Heart left ventricle (tissue), 16 donors: ENCODE measurements around the gene RUVBL2. TPM values are rescaled to one million over a fixed set of nuclear protein-coding genes. Genes with fewer than 3 reads are reported as not detected.
A peak's percentile ranks its signal among the peaks of the same experiment; 100 is the strongest.

ENCODE experiments used
- ATAC-seq, 4 donors: fragments of 200-7000 bp; cut with Tn5 transposase; one replicate each; pipeline ENCODE4 v1.9.1; 2020 to 2022; ENCODE audit warnings: moderate library complexity in 4 of 4, mild to moderate bottlenecking in 3 of 4, moderate number of reproducible peaks in 1 of 4
- DNase-seq, 5 donors: peaks; one replicate each; pipeline ENCODE4 v3.0.0-alpha.2; 2020
- H3K27ac ChIP-seq, 12 donors: fragments of 200-600 bp; sonication (generic) in 4 of 12; one replicate each; pipeline versions ENCODE4 v1.5.0 to v1.8.0; 2016 to 2022; ENCODE audit warnings: mild to moderate bottlenecking in 2 of 12
- H3K27me3 ChIP-seq, 9 donors: fragments of 200-600 bp; sonication (generic) in 2 of 9; one replicate each; pipeline versions ENCODE4 v1.5.1 to v1.8.0; 2016 to 2022; ENCODE audit warnings: mild to moderate bottlenecking in 3 of 9
- H3K36me3 ChIP-seq, 9 donors: fragments of 200-600 bp; sonication (generic) in 2 of 9; one replicate each; pipeline versions ENCODE4 v1.5.0 to v1.8.0; 2018 to 2022; ENCODE audit warnings: mild to moderate bottlenecking in 2 of 9
- H3K4me1 ChIP-seq, 12 donors: fragments of 200-600 bp; sonication (generic) in 4 of 12; one replicate each; pipeline versions ENCODE4 v1.5.0 to v1.8.0; 2016 to 2022; ENCODE audit warnings: mild to moderate bottlenecking in 3 of 12
- H3K4me3 ChIP-seq, 12 donors: fragments of 200-600 bp; sonication (generic) in 4 of 12; one replicate each; pipeline versions ENCODE4 v1.5.0 to v1.8.0; 2017 to 2022; ENCODE audit warnings: mild to moderate bottlenecking in 9 of 12, moderate library complexity in 4 of 12
- H3K9me3 ChIP-seq, 12 donors: fragments of 200-600 bp; sonication (generic) in 4 of 12; one replicate each; pipeline versions ENCODE4 v1.5.0 to v1.8.0; 2016 to 2022; ENCODE audit warnings: mild to moderate bottlenecking in 1 of 12
- POLR2A ChIP-seq, 2 donors: fragments of 450-650 bp; IDR thresholded peaks; one replicate each; pipeline ENCODE4 v1.6.1; 2017; ENCODE audit warnings: antibody characterized with exemption in 2 of 2, mild to moderate bottlenecking in 2 of 2, moderate library complexity in 2 of 2
- WGBS, 4 donors: extraction: QIAGEN DNeasy Blood & Tissue Kit in 2 of 4; methylation state at CpG; one replicate each; pipeline versions ENCODE4 v1.1.5 to v1.1.7; 2013 to 2018; 5-methylcytosine and 5-hydroxymethylcytosine counted together
- intact Hi-C, 10 donors: fragments of 100-400 bp; cut with DNase I; formaldehyde crosslinking; loops; one replicate each; pipeline versions ENCODE4 v1.11.1 to v1.14.2; 2022
- polyA plus RNA-seq, 2 donors: library from polyadenylated mRNA; stranded (reverse); fragments of 200-250 nt; gene quantifications; one replicate each; pipeline ENCODE4 v1.2.3, GENCODE V29; 2013
- total RNA-seq, 9 donors: library from RNA; depleted of rRNA in 2 of 9; stranded (reverse); fragments of >200 nt in 2 of 9; fragmentation: NEBNext Ultra II Directional in 3 of 9; extraction: Animal tissue kit (Norgen Biotek cat#: 25700) in 3 of 9; gene quantifications; one replicate each; pipeline versions ENCODE4 v1.1.0 to v1.2.4, GENCODE V29; 2016 to 2023
- TF ChIP-seq, protein P1 (sequence below), 12 donors: fragments of 200-600 bp; sonication (generic) in 4 of 12; IDR thresholded peaks; one replicate each; pipeline versions ENCODE4 v1.5.0 to v1.8.0; 2018 to 2022; ENCODE audit warnings: antibody characterized with exemption in 12 of 12, mild to moderate bottlenecking in 5 of 12
- donor health status: ischemic (EF 13 %, LVEDD 7.1; RV severe dilation, severe dysfunction).
- donor health status: healthy with polysubstance abuse.
- donor health status: DM: no; HTN: yes; CAD: no.
- donor health status: DM: no; HTN: no; CAD: no.
- donor health status: ischemic (EF 25% LVEDD 6.9; RV normal size, moderate dysfunction).
- donor health status: ischemic (EF 25% LVEDD 5.7; RV mildly dilated, moderate dysfunction).
- donor health status: healthy.
- donor health status: DM: yes; HTN: yes; CAD: no.
- donor health status: ischemic (EF 35%, LVEDD 5.7; RV mildly dilated, moderate dysfunction).
- donor health status: nonischemic (EF 11% LVEDD 7.7; RV severe dilation, severe dysfunction).
- donor health status: DM: yes; HTN: yes; CAD: no.
- donor health status: PGD.
- donor health status: ischemic (EF 29% LVEDD 5.4; RV normal size, mild dysfunction).
- donor health status: nonischemic (EF 23%, LVEDD 6.1; RV moderate dilation, normal function).

The RUVBL2 gene
- total and polyA plus RNA-seq, 11 donors, result 41.4 to 109 (median 54.7) TPM

DNA sequence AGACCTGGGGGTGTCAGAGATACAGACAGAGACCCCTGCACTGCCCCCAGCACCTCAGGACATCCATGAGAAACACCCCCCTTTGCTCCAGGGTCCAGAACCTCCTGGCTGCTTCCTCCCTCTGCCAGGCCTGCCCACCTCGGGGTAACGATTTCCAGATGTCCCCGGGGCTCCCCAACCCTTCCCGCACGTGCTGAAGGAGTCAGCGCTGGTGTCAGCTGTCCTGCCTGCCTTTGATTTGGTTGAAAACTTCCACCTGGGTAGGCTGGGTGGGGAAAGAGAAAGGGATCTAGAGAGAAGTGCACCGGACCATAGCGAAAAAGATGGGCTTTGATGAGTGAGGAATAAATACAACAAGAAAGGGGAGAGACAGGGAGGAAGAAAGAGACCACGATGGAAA is 65.4 kb downstream of the RUVBL2 start:
- H3K27me3 ChIP-seq, result peaks cover 0 to 50% (median 6%) of the 10 kb centered on the region in 9 donors
- intact Hi-C loops, result no loop called here

DNA sequence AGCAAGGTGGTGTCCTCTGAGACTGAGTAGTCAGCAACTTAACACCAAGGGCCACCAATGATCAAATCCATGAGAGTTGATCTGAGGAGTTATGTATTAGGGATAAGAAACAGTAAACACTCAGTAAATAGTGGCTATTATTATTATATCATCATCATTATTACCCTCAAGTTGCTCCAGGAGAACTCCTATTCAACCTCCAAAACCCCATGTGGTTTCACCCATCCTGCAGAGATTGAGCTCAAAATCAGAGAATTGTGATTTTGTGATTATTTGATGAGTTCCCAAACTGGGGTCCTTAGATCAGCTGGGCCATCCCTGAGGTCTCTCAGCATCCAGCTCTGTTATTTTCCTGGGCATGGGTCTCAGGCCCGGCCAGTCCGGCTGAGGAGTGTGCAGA is 67.3 kb downstream of the RUVBL2 start:
- Histone ChIP-seq H3K36me3 (no peaks in the 10 kb centered on the region), H3K4me1 (peaks cover 0 to 33% (median 16%) of the 10 kb centered on the region in 12 donors), H3K27ac (no peak overlapping the region), H3K4me3 (no peak overlapping the region), H3K27me3 (peaks cover 0 to 62% (median 20%) of the 10 kb centered on the region in 9 donors), H3K9me3 (no peaks in the 10 kb centered on the region)
- intact Hi-C loops, result no loop called here
- WGBS, 4 donors, result 90 to 100% (median 97%) methylated on average over 2 of the region's 2 CpGs
- ATAC-seq (no peak), DNase-seq (no peak)
- TF ChIP-seq, protein P1, sequence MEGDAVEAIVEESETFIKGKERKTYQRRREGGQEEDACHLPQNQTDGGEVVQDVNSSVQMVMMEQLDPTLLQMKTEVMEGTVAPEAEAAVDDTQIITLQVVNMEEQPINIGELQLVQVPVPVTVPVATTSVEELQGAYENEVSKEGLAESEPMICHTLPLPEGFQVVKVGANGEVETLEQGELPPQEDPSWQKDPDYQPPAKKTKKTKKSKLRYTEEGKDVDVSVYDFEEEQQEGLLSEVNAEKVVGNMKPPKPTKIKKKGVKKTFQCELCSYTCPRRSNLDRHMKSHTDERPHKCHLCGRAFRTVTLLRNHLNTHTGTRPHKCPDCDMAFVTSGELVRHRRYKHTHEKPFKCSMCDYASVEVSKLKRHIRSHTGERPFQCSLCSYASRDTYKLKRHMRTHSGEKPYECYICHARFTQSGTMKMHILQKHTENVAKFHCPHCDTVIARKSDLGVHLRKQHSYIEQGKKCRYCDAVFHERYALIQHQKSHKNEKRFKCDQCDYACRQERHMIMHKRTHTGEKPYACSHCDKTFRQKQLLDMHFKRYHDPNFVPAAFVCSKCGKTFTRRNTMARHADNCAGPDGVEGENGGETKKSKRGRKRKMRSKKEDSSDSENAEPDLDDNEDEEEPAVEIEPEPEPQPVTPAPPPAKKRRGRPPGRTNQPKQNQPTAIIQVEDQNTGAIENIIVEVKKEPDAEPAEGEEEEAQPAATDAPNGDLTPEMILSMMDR (IDR thresholded peaks at IDR 0.05), result no peak

More for the DNA sequence above, 65.4 kb downstream of the RUVBL2 start:
- H3K4me1 ChIP-seq, result peaks cover 0 to 24% (median 10%) of the 10 kb centered on the region in 12 donors
- ATAC-seq (no peak), DNase-seq (no peak)
- H3K9me3 ChIP-seq, result no peaks in the 10 kb centered on the region
- H3K4me3 ChIP-seq, result no peak overlapping the region
- TF ChIP-seq, protein P1 (IDR thresholded peaks at IDR 0.05), result no peak
- no peak for TF ChIP-seq POLR2A (IDR thresholded peaks at IDR 0.05)
- 62 to 66% (median 63%) methylated on average over 9 of the region's 9 CpGs for WGBS, 4 donors
- H3K27ac ChIP-seq, result no peak overlapping the region
- H3K36me3 ChIP-seq, result no peaks in the 10 kb centered on the region

DNA sequence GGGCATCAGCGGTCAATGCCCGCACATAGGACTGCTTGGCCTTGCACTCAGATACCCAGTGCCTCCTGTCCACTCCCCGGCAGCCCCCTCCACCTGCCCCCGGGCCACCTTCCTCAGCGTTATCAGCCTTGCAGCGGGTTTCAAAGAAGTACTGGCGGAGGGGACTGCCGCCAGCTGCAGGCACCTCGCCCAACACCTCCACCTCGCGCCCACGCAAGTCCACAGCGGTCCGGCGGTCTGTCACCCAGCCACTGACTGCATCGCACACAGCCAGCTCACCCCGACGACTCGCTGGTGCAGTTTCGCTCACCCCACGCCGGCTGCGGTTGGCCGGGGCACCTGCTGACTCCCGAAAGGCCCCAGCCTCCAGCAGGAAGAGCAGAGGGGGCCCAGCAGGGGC is 67.8 kb downstream of the RUVBL2 start:
- Histone ChIP-seq H3K4me3 (no peak overlapping the region), H3K27me3 (peaks cover 0 to 64% (median 20%) of the 10 kb centered on the region in 9 donors), H3K36me3 (no peaks in the 10 kb centered on the region), H3K9me3 (no peaks in the 10 kb centered on the region), H3K27ac (no peak overlapping the region), H3K4me1 (peaks cover 0 to 29% (median 16%) of the 10 kb centered on the region in 12 donors)
- no peak for DNase-seq
- 75 to 84% (median 79%) methylated on average over 18 to 25 of the region's 25 CpGs for WGBS, 4 donors
- TF ChIP-seq, protein P1 (IDR thresholded peaks at IDR 0.05), result no peak
- TF ChIP-seq POLR2A (IDR thresholded peaks at IDR 0.05), result no peak
- no peak for ATAC-seq
- intact Hi-C loops, result no loop called here

GRCh38 chr19:49064029-49064629 is 70.4 kb downstream of the RUVBL2 start:
- TF ChIP-seq POLR2A (IDR thresholded peaks at IDR 0.05), result no peak
- TF ChIP-seq, protein P1 (IDR thresholded peaks at IDR 0.05), result no peak
- Histone ChIP-seq H3K9me3 (no peaks in the 10 kb centered on the region), H3K27ac (no peak overlapping the region), H3K27me3 (peaks cover 0 to 65% (median 17%) of the 10 kb centered on the region in 9 donors), H3K36me3 (no peaks in the 10 kb centered on the region), H3K4me1 (peaks cover 0 to 13% (median 6%) of the 10 kb centered on the region in 12 donors), H3K4me3 (no peak overlapping the region)
- DNase-seq (no peak), ATAC-seq (peak in 1 of 4 donors; percentile 14)
- intact Hi-C loops, result no loop called here
- WGBS, 4 donors, result 45 to 68% (median 52%) methylated on average over 9 to 10 of the region's 10 CpGs
